CD4-positive, alpha-beta T cell treated with Interleukin-2 at 100 ng/mL for 4 hours (primary cell): ENCODE results near the gene RPL3.
"Not testable (repeated sequence)": the region's sequence is repeated elsewhere in the genome, so short reads cannot be mapped to it uniquely, and the experiment has no call there.

Experiments used
- DNase-seq: peaks from one replicate; pipeline ENCODE4 v3.0.0-alpha.2; 2020; ENCODE audit warnings: low spot score

The RPL3 gene

GRCh38 chr22:39351689-39352214 lies 32.3 kb upstream of the RPL3 start:
- no peak for DNase-seq

DNA sequence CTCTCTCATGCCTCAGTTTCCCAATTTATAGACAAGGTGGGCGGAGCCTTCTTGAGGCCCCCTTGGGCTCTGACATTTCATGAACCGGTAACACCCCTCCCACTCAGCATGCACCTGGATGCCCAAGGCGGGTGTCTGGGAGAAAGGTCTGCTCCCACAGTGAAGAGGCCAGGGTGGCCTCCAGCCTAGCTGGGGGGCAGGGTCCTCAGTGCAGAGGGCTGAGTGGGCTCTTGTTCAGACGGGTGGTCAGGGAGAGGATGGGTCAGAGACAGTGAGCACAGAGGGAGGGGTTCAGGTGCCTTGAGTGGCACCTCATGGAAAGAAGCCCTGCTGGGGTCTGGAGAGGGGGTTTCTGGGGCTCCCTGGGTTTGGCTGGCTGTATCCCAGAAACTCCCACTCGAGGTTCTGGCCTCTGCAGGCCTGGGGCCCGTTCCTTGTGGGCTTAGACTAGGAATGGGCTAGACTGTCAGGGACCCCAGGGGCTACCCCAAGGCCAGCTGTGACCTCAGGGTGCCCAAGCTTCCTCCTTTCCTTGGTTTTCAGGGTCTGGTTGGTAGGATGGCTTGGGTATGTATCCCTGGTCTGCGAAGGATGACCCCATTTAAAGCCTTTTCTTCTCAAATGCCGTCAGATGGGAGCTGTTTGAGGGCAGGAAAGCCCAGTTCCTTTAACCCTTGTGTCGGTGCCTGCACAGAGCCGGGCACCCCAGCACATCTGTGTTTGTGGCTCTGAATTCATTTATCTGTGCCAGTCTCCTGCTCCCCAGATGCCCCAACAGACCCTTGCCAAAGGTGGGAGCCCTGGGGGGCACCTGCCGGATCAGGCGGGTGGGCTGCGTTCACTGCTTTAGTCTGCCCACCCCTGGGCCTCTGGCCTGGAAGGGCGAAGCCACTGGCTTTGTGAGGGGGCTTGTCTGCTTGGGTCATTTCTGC lies 31.6 kb upstream of the RPL3 start:
- DNase-seq, result no peak

- no peak for DNase-seq
Measured at GRCh38 chr22:39349967-39350726, 30.7 kb upstream of the RPL3 start, which contains the start of gene SYNGR1. Gene SYNGR1, plus strand, starts transcription at chr22:39349991. Its CDS starts 20 bp downstream, at chr22:39350011.

GRCh38 chr22:39349506-39349966 lies 30.1 kb upstream of the RPL3 start:
- no peak for DNase-seq

DNA sequence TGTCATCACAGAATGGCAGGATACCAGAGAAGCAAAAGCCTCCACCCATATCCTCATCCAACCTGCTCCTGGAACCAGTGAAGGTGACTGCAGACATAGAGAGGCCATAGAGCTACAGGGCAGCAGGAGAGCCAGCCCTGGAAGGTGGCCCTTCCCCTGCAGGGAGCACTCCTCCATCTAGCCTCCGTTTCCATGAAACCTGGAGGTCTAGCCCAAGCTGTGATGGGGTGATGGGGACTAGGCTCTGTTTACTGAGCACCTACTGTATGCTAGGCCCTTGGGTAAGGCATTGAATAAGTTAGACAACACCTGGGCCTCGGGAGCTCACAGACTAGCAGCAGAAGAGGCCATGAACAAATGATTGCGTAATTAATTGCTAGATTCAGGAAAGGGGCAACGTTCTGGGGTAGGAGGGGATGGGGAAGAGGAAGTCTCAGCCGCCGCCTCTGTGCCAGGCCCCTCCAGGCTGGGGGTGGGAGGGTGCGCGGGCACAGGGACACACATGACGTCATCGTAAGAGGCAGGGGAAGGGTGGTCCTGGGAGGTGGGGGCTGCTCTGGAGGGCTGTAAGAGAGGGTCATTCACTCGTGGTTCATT lies 29.6 kb upstream of the RPL3 start:
- no peak for DNase-seq

DNA sequence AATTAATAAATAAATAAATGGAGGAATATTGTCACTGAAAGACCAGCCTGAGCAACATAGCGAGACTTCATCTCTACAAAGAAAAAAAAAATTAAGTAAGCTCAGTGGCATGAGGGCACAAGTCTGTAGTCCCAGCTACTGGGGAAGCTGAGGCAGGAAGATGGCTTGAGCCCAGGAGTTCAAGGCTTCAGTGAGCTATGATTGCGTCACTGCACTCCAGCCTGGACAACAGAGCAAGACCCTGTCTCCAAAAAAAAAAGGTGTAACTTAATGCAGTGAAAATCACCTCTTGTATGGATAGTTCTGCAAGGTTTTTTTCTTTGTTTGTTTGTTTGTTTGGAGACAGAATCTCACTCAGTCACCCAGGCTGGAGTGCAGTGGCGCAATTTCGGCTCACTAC lies 25.8 kb upstream of the RPL3 start:
- DNase-seq, result no peak

GRCh38 chr22:39344046-39344390 lies 24.6 kb upstream of the RPL3 start:
- DNase-seq, result no peak

GRCh38 chr22:39343259-39344045 lies 24.0 kb upstream of the RPL3 start:
- peak; percentile 59 for DNase-seq

- no peak for DNase-seq
Measured at GRCh38 chr22:39341179-39341578, 21.8 kb upstream of the RPL3 start.

GRCh38 chr22:39339775-39340174 lies 20.4 kb upstream of the RPL3 start:
- DNase-seq, result not testable (repeated sequence)

DNA sequence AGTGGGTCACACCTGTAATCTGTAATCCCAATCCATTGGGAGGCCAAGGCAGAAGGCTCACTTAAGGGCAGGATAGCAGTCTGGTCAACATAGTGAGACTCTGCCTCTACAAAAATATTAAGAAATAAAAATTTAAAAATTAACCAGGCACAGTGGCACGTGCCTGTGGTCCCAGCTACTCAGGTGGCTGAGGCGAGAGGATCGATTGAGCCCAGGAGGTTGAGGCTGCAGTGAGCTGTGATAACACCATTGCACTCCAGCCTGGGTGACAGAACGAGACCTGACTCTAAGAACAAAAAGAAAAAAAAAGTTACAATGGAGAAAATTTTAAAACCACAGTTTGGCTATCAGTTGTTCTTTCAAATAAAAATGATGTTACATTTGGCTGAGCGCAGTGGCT lies 17.0 kb upstream of the RPL3 start:
- DNase-seq, result no peak

DNA sequence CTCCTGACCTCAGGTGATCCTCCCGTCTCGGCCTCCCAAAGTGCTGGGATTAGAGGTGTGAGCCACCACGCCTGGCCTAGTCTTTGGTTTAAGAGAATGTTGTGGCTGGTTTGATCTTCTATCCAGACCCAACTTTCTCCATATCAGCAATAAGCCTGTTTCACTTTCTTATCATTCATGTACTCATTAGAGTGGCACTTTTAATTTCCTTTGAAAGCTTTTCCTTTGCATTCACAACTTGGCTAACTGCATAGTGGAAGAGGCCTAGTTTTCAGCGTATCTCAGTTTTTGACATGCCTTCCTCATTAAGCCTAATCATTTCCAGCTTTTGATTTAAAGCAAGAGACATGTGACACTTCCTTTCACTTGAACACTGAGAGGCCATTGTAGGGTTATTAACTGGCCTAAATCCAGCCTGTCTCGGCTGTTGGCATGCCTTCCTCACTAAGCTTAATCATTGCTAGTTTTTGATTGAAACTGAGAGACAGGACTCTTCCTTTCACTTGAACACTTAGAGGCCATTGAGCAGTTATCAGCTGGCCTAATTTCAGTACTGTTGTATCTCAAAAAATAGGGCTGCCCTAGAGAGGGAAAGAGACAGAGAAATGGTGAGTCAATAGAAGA lies 13.1 kb upstream of the RPL3 start:
- DNase-seq, result no peak

DNA sequence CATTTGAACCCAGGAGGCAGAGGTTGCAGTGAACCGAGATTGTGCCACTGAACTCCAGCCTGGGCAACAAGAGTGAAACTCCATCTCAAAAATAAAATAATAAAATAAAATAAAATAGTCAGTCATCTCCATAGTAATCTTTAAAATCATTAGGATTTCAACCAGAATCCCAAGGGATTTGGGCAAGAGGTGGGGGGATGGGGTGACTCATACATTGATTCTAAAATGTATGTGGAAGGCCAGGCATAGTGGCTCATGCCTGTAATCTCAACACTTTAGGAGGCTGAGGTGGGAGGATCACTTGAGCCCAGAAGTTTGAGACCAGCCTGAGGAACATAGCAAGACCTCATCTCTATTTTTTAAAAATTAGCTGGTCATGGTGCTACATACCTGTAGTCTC lies 11.1 kb upstream of the RPL3 start:
- DNase-seq, result not testable (repeated sequence)

- DNase-seq, result no peak
Measured at GRCh38 chr22:39327995-39328754, 8.8 kb upstream of the RPL3 start.

DNA sequence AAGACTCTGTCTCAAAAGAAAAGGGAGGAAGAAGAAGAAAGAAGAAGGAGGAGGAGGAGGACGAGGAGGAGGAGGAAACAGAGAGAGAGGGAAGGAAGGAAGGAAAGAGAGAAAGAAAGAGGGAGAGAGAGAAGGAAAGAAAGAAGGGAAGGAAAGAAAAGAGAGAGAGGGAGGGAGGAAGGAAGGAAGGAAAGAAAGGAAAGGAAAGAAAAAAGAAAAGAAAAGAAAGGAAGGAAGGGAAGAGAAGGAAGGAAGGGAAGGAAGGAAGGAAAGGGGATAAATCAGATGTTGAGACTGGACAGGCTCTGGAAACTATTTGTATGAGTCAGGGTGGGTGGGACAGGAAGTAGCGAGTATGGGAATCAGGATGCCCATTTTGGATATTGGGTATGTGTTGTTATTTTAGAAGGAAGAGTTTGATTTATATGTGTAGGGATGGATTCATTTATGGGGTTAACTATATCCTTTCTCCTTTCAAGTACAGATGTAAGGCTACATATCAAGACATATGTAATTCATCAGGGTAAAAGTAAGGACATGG lies 6.0 kb upstream of the RPL3 start:
- no peak for DNase-seq

GRCh38 chr22:39320616-39321029 lies 1.2 kb upstream of the RPL3 start:
- DNase-seq, result not testable (repeated sequence)

DNA sequence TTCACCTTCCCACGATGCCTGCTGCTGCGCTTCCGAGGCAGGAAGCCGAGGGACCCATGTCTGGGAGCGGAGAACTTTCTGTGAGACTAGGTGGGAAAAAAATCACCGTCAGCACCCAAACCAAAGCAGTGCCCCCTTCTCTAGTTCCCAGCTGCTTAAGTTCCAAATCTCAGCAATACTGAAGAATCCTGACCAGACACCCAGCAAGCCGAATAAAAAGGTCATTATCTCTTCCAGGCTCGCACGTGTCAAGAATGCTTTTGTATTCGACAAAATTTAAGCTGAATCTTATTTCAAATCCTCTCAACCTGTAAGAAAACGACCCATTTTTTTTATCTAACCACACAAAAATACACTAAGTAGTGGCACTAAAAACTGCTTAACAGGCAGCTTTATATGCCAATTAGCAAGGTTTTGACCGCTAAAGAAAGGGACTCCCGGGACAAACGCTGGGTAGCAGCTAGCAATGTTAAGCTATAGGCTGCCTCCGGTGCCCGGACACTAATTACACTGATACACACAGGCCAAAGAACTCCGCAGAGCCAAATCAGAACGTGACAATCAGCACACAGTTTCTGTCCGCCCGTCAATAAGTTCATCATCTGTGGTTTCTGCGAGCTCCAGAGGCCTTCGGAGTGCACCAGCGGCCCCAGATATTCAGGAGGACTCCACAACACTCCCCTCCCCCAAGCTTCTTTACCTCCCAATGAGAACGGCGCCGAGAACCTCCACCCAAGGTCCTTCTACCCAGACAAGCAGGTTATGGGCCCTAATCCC lies 728 bp downstream of the RPL3 start:
- DNase-seq, result peak; percentile 47

DNA sequence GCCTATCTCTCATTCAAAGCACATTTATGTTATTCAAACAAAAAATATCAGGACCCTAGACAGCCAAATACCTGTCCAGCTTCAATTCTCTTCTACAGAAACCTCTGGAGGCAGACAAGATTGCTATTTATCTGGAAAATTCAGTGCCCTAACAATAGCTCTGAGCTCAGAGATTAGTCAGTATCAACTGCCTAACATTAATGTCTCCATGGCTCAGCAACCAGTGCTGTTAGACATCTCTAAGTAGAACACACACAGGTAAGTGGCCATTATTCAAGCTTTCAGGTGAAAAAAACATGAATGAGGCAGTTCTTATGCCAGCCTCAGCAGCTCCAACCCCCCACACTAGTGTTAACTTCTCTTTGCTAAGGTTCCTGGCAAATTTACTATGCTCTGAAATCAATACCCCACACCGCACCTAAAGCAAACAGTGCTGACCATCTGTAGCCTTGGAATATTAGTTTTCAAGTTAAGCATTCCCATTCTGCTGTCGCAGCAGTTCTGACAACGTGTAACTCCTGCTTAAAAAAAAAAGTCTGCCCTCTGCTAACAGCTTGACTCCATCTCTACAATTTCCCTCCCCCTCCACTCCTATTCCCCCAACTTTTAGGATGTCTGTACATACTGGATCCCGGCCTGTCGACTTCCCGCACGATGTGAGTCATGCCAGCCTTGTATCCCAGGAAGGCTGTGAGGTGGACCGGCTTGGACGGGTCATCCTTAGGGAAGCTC lies 1.5 kb downstream of the RPL3 start:
- peak; percentile 28 for DNase-seq
